Activated naive CD4-positive, alpha-beta T cell treated with anti-CD3 and anti-CD28 coated beads, Interleukin-2, amount 50 U/mL, for 16 hours (primary cell): ENCODE results near the gene S1PR4.
"Not testable (repeated sequence)": the region's sequence is repeated elsewhere in the genome, so short reads cannot be mapped to it uniquely, and the experiment has no call there.

Experiments used
- DNase-seq: peaks from one replicate; pipeline ENCODE4 v3.0.0-alpha.2; 2020

The S1PR4 gene

GRCh38 chr19:3196933-3197205 lies 18.3 kb downstream of the S1PR4 start:
- DNase-seq: no peak

- DNase-seq: no peak
These were observed 20.5 kb downstream of the S1PR4 start for GRCh38 chr19:3198901-3199700.

DNA sequence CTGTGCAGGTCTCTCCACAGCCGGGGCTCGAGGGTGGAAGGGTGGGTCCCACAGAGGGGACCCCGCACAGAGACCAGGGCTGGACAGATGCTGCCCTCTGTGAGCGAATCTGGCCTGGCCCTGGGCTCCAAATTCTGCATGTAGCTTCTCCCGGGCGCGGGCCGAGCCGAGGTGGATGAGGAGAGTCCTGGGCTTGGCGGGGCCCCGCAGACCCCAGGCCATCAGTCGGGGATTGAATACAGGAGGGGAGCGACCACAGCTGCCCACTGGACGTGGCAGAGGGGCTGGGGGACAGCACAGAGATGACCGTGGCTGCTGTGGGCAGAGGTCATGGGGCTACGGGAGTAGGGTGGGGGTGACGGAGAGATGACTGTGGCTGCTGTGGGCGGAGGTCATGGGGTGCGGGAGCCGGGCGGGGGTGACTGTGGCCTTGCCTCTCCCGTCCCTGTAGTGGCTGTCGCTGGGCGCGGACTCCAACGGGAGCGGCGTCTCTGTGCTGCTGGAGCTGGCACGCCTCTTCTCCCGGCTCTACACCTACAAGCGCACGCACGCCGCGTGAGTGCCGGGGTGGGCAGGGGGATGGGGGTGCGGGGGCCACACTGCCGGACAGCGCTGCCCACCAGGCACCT lies 22.6 kb downstream of the S1PR4 start:
- no peak for DNase-seq

GRCh38 chr19:3201911-3202310 lies 23.3 kb downstream of the S1PR4 start:
- DNase-seq: no peak

DNA sequence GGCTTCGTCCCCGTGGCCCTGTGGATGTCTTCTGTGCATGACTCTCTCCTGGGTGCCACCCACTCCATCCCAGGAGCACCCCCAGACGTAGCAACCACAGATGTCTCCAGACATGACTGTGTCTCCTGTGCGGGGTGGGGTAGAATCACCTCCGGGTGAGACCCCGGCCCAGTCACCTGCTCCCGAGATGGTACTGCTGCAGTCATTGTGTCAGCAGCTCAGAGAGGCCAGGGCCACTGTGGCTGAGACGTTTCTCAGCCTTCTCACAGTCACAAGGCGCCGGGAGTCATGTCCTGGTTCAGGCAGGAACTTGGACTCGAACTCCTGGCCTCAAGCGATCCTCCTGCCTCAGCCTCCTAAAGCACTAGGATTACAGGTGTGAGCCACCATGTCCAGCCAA lies 23.8 kb downstream of the S1PR4 start:
- no peak for DNase-seq

DNA sequence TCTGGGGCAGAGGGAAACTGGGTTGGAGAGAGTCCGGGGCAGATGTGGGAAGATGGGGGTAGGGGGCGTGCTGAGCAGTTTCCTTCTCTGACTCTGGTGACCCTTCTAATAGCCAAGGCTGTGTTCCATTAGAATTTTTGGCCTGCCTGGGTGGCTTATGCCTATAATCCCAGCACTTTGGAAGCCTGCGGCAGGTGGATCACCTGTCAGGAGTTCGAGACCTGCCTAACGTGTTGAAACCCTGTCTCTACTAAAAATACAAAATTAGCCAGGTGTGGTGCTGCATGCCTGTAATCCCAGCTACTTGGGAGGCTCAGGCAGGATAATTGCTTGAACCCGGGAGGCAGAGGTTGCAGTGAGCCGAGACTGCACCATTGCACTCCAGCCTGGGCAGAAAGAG lies 24.3 kb downstream of the S1PR4 start:
- DNase-seq: not testable (repeated sequence)

DNA sequence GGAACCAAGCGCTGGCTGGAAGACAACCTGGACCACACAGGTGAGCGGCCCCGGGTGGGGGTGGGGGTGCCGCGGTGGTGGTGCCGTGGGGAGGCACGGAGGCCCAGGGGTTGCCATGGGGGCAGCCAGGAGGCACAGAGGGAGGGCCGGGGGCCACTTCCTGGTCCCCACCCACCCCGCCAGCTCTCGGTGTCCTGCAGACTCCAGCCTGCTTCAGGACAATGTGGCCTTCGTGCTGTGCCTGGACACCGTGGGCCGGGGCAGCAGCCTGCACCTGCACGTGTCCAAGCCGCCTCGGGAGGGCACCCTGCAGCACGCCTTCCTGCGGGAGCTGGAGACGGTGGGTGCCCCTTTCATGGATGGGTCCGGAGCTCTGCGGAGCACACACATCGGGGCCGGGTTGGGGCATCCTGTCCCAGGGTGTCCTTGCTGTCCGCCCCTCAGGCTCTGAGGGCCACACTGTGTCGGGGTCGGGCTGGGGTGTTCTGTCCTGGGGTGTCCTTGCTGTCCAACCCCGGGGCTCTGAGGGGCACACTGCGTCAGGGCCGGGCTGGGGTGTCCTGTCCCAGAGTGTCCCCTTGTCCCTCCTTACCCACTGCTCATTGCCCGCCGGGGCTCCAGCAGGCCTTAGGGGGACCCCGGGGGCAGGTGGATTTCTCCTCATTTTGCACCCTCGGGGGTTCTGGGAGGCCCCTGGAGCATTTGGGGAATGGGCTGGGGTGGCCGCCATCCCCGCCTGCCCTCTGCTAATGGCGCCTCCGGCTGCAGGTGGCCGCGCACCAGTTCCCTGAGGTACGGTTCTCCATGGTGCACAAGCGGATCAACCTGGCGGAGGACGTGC lies 25.5 kb downstream of the S1PR4 start:
- DNase-seq: no peak

DNA sequence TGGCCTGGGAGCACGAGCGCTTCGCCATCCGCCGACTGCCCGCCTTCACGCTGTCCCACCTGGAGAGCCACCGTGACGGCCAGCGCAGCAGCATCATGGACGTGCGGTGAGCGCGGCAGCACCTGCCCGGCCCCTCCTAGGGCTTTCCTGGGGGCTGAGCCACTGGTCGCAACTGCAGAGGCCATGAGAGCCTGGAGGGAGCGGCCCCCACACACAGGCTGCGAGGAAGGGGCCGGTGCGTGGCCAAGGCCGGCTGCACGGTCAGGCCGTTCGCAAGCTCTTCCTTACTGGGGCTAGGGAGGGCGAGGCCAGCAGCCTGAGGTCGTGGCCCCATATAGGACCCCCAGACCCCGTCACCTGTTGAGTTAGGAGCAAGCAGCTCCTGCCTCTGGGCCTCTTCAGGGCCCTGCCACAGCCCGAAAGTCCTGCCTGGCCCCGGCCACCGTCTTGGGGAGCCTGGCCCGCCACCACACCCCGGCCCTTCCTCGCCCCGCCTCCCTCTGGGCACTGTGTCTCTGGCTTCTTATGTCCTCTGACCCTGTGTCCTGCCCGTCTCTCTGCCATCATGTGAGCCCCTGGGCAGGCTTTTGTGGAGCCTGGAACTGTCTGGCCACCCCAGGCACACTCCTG lies 26.2 kb downstream of the S1PR4 start:
- no peak for DNase-seq

GRCh38 chr19:3206216-3206953 lies 27.8 kb downstream of the S1PR4 start:
- DNase-seq: no peak

DNA sequence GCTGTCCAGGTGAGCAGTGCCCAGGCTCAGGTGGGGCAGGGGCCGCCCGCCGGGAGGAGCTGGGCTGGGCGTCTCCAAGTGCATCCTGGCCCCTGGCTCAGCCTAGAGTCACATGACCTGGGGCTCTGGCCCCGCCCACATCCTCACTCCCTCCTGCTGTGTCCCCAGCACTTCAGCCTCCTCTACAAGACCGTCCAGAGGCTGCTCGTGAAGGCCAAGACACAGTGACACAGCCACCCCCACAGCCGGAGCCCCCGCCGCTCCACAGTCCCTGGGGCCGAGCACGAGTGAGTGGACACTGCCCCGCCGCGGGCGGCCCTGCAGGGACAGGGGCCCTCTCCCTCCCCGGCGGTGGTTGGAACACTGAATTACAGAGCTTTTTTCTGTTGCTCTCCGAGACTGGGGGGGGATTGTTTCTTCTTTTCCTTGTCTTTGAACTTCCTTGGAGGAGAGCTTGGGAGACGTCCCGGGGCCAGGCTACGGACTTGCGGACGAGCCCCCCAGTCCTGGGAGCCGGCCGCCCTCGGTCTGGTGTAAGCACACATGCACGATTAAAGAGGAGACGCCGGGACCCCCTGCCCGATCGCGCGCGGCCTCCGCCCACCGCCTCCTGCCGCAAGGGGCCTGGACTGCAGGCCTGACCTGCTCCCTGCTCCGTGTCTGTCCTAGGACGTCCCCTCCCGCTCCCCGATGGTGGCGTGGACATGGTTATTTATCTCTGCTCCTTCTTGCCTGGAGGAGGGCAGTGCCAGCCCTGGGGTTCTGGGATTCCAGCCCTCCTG lies 29.1 kb downstream of the S1PR4 start:
- no peak for DNase-seq

DNA sequence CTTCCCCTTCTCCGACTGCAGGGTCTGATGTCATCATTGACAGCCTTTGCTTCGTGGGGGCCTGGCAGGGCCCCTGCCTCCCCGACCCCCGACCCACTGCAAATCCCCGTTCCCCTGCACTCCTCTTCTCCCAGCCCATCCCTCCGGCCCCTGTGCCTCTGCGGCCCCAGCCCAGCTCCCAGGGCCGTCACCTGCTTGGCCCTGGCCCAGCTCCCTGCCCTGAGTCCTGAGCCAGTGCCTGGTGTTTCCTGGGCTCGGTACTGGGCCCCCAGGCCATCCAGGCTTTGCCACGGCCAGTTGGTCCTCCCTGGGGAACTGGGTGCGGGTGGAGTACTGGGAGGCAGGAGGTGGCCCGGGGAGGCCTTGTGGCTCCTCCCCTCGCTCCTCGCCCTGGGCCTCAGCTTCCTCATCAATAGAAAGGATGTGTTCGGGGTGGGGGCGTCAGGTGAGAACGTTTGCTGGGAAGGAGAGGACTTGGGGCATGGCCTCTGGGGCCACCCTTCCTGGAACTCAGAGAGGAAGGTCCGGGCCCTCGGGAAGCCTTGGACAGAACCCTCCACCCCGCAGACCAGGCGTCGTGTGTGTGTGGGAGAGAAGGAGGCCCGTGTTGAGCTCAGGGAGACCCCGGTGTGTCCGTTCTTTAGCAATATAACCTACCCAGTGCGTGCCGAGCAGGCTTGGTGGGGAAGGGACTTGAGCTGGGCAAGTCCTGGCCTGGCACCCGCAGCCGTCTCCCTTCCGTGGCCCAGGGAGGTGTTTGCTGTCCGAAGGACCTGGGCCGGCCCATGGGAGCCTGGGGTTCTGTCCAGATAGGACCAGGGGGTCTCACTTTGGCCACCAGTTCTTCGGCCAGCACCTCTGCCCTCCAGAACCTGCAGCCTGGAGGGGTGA lies 30.0 kb downstream of the S1PR4 start:
- DNase-seq: no peak

- DNase-seq: peak; percentile 76
These were observed 31.9 kb downstream of the S1PR4 start for GRCh38 chr19:3210347-3211017.

DNA sequence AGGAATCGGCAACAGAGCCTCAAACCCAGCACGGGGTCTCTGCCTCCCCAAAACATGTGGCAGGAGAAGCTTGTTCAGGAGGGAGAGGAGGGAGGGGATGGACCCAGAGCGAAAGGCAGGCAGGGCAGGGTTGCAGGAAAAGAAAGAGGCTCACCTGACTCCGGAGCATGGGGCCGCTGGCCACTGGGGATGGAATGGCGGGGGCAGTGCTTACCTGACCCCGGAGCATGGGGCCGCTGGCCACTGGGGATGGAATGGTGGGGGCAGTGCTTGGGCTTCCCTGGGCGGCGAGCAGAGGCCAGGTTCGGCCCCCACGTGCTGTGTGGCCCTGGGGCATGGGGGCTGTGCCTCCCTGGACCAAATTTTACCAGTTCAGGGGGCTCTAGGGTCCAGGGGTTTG lies 32.6 kb downstream of the S1PR4 start:
- DNase-seq: no peak

- DNase-seq: no peak
These were observed 34.6 kb downstream of the S1PR4 start for GRCh38 chr19:3213159-3213558.

- DNase-seq: no peak
These were observed 38.3 kb downstream of the S1PR4 start for GRCh38 chr19:3216874-3217273.

GRCh38 chr19:3220576-3220975 lies 42.0 kb downstream of the S1PR4 start:
- DNase-seq: no peak

DNA sequence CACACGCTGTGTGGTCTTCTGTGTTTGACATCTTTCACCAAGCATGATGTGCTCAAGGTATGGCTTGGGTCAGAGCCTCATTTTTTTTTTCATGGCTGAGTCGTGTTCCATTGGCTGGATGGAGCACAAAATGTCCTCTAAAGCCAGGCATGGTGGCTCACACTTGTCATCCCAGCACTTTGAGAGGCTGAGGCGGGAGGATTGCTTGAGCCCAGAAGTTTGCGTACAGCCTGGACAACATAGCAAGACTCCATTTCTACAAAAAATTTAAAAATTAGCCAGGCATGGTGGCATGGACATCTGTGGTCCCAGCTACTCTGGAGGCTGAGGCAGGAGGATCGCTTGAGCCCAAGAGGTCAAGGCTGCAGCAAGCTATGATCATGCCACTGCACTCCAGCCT lies 43.0 kb downstream of the S1PR4 start:
- DNase-seq: not testable (repeated sequence)

- DNase-seq: no peak
These were observed 44.1 kb downstream of the S1PR4 start for GRCh38 chr19:3222709-3223108.

- DNase-seq: peak; percentile 71
These were observed 46.0 kb downstream of the S1PR4 start, which contains the start of gene CELF5 for GRCh38 chr19:3224346-3225168. CELF5 (plus strand) TSS chr19:3224661; CDS start chr19:3224740, 79 bp downstream.
